ENCODE measurements around the gene ARHGAP30. TPM values are rescaled to one million over a fixed set of nuclear protein-coding genes. Genes with fewer than 3 reads are reported as not detected.
"Not testable (repeated sequence)": the region's sequence is repeated elsewhere in the genome, so short reads cannot be mapped to it uniquely, and the experiment has no call there.

The ARHGAP30 gene
- total RNA-seq, 1 donor from 2014 or later, result not detected

- DNase-seq (ENCODE audit: low read depth), result no peak
Measured at GRCh38 chr1:161073474-161074121, 3.9 kb upstream of the ARHGAP30 start.

DNA sequence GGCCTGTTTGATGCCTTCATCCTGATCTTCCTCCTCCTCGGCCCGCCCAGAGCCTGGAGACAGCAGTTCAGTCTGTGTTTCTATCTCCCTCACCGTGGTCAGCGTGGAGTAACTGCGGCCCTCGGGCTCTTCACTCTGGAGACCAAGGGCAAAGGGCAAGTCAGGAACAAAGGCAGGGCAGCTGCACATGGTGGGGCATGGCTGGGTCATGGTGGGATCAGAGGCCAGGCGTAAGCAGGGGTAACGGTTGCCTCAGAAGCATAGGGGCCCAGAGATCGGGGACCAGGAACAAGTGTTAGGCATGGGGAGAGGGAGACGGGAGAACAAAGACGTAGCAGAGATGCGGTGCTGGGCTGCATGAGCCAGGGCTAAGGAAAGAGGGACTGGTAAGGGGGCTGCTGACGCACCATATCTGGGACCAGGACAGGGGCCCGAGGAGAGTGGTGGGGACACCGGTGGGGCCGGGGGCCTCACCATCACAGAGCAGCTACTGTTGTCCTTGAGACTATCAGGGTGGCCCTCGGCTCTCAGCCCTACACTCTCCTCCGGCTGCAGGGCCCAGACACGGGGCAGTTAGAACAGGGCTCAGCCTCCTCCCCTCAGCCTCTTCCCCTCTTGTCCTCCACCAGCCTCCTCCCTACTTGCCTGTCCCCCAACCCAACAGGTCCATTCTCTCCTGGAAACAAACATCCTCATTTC lies 3.2 kb upstream of the ARHGAP30 start:
- no peak for DNase-seq (ENCODE audit: low read depth)

DNA sequence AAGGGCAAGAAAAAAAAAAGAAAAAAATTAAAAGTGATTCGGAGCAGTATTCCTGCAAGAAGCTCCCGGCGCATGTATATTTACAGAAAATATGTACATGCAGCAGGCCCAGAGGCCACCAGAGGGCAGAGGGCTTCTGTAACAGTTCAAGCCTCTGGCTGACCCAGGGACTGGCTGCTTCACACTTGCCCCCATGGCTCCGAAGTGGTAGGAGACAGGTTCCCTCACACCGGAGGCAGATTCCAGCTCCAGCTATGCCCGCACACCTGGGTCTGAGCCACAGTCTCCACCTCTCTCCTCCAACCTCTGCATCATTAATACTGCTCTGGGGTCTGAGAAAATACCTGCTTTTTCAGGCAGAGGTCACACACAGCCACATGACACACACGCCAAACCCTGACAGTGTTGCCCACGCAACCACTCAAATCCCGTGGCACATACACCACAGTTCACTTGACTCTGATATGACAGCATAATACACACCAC lies 2.2 kb upstream of the ARHGAP30 start:
- DNase-seq (ENCODE audit: low read depth), result peak; percentile 40

- DNase-seq (ENCODE audit: low read depth), result no peak
Measured at GRCh38 chr1:161070761-161071160, 1.1 kb upstream of the ARHGAP30 start.

DNA sequence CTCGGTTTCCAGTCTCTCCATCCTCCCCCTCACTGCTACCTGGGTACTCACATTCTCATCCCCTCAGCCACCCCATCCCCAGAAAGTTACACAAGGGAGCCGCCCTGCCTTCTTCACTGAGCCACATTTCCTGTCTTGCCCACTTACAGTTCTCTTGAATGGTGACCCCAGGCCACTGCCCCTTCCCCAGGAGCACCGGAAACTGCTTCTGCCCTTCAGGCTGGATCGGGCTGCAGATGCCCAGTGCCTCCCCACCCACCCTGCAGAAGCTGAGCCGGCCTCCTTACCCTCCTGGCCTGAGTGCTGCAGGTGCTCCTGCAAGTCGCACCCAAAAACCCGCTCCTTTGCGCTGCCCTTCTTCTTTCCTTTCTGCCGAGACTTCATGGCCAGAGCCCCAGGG lies 450 bp downstream of the ARHGAP30 start:
- DNase-seq (ENCODE audit: low read depth), result no peak

DNA sequence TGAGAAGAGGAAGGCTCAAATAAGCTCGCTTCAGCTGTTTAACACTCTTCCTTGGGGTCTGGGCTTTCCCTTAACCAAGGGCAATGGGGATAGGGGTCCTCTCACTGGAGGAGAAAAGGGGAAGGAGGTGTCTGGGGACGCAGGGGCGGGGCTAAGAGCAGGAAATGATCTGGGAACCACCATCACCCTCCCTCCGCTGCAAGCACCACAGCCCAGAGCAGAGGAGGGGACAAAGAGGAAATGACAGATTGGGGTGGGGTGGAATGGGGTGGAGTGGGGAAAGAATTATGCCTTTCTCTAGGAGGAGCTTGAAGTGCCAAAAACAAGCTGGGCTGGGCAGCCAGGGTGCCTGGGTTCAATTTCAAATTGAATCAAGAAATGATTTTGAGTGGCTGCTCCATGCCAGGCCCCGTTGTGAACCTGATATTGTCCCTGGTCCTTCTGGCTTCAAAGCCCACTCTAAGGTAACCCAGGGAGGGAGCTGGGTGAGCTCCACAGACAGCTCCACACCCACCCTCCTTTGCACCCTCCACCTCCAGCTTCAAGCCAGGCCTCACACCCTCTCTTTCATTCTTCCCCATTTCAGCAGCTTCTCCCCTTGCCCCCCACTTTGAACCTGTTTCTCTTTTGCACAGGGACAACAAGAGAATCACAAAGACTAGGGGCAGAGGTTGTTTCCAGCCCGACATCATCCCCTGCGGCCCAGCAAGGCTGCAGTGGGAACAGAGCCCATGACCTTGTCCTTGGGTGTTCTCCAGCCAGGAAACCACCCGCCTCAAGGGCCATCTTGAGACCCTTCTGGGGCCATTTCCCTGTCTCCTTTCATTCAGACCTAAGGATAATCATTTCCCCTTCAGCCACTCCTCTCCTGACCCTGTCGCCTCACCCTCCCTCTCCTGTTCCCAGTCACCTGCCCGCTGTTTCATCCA lies 1.1 kb downstream of the ARHGAP30 start:
- no peak for DNase-seq (ENCODE audit: low read depth)

DNA sequence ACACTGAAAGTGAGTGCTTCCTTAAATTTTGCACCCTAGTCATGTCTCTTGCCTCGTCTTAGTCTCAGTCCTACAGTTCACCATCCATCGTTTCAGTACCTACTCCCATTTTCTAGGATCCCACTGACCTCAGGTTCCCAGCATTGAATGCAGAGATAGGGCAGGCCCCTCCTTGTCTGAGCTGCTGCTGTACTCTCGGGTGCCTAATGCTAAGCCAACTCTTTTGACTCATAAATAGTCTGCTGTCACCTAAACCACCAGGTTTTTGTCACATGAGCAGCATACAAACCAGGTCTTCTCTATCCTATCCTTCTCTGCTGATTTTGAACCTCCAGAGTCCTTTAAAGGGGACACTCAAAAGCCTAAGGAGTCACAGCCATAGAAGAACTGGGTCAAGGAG lies 3.0 kb downstream of the ARHGAP30 start:
- no peak for DNase-seq (ENCODE audit: low read depth)

- not testable (repeated sequence) for DNase-seq (ENCODE audit: low read depth)
Measured at GRCh38 chr1:161065681-161066080, 4.0 kb downstream of the ARHGAP30 start.

DNA sequence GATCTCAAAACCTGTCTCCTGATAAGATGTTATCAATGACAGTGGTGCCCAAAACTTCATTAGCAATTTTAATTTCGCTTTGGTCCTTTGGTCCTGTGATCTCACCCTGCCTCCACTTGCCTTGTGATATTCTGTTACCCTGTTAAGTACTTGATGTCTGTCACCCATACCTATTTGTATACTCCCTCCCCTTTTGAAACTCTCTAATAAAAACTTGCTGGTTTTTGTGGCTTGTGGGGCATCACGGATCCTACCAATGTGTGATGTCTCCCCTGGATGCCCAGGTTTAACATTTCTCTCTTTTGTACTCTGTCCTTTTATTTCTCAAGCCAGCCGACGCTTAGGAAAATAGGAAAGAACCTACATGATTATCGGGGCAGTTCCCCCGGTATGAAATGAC lies 5.8 kb downstream of the ARHGAP30 start:
- DNase-seq (ENCODE audit: low read depth), result not testable (repeated sequence)

- no peak for DNase-seq (ENCODE audit: low read depth)
Measured at GRCh38 chr1:161061419-161061818, 8.3 kb downstream of the ARHGAP30 start.

DNA sequence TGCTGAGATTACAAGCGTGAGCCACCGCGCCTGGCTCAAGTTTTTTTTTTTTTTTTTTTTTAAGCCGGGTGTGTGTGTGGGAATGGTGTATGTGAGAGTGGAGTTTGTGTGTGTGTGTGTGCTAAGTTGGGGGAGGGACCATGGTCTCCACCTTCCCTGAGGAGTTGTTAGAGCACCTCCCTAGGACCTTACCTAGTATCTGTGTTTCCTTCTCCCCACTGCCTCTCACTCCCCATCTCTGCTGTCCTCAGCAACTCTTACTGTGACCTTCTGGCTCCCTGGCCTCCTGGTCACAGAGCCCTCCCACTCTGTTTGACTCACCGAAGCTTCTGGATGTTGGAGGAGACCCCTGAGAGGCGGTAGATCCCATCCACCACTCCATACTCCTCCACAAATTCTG lies 10.4 kb downstream of the ARHGAP30 start:
- no peak for DNase-seq (ENCODE audit: low read depth)

GRCh38 chr1:161054805-161055204 lies 14.9 kb downstream of the ARHGAP30 start:
- no peak for DNase-seq (ENCODE audit: low read depth)

DNA sequence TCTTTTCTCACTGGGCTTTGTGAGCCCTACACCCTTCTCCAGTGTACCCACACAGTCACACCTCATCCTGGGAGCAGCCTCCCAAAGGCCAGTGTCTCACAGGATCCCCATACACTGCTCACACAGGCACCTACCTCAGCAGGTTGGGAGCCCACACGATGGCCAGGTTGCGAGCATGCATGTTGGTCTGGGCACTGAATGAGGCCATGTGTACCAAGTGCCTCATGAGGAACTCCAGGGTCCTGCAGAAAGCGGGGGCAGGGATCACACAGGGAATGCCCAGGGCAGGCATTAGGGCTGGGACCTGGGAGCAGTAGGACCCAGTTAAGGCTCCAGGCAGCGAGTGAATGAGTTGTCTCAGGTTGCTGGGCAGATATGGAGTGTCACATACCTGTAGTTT lies 15.5 kb downstream of the ARHGAP30 start:
- no peak for DNase-seq (ENCODE audit: low read depth)

DNA sequence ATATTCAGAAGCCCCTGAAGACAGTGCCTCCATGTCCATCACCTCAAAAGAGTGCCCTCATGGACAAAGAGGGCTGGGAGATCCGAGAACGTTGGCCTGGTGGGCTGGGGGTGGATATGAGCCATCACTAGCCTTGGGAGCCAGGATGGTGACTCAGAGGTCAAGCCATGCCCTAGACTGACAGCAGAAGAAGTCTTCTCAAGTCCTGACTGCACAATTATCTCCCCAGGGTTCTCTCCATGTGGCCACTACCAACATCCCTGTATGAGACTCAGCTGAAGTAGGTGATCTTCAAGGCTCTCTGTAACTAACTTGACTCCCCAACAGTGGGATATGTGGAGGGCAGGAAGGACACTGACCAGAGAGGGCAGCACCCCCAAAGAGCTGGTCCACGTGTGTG lies 16.8 kb downstream of the ARHGAP30 start:
- no peak for DNase-seq (ENCODE audit: low read depth)

DNA sequence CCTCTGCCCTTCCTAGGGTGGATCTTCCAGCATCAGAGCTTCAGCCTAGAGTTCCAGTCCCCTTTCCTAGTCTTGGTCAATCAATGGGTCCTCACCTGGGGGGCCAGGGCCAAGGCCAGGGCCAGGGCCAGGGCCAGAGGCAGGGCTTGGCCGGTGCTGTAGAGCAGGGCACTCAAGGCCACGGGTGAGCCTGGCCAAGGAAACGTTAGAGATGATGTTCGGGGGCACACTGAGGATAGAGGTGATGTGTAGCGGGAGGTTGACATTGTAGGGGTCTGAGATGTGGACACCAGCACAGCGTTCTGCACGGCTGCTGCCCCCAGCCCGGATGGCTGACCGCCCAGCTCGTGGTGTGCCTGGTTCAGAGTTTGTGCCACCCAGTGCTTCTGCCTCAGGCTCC lies 18.5 kb downstream of the ARHGAP30 start:
- DNase-seq (ENCODE audit: low read depth), result no peak

- no peak for DNase-seq (ENCODE audit: low read depth)
Measured at GRCh38 chr1:161048949-161049722, 20.6 kb downstream of the ARHGAP30 start.

DNA sequence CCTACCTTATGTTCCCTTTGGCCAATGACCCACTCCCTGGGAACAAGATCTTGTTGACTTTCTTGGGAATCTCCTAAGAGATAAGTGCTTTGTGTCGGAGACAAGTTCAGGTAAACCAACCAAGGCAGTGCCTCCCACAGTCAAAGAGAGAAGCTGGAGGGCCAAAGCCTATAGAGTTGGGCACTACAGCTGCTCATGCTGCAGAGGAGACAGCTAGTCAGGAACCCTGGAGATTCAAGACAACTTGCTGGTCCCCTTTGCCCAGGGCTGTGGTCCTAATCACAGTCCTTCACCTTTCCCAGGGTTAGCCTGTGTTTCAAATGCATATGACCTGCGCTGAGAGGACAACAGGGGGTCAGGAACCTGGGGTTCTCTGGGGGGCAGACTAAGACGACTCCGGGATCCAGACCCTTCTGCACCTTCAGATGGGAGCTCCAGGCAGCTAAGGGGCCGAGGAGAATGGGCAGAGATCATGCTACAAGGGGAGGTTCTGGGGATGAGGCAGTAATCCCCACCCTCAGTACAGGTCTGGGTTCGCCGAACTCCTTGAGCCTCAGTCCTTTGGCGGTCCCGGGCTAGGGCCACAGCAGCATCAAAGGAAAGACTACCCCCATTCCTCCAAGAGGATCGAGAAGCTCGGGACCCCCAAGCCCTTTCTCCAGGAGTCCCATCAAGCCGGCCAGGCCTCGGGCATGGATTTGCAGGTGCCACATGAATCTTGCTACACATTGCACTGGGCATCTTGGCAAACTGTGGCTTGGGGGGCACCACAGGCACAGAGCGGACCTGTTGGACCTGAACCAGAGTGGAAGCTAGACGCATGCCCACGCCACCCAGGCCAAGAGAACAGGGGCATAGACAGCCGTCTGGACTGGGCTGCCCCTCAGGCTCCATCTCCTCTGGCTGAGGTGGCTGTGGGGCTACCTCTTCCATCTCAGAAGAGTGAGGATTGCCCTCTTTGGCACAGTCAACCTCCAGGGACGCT lies 22.0 kb downstream of the ARHGAP30 start:
- no peak for DNase-seq (ENCODE audit: low read depth)

DNA sequence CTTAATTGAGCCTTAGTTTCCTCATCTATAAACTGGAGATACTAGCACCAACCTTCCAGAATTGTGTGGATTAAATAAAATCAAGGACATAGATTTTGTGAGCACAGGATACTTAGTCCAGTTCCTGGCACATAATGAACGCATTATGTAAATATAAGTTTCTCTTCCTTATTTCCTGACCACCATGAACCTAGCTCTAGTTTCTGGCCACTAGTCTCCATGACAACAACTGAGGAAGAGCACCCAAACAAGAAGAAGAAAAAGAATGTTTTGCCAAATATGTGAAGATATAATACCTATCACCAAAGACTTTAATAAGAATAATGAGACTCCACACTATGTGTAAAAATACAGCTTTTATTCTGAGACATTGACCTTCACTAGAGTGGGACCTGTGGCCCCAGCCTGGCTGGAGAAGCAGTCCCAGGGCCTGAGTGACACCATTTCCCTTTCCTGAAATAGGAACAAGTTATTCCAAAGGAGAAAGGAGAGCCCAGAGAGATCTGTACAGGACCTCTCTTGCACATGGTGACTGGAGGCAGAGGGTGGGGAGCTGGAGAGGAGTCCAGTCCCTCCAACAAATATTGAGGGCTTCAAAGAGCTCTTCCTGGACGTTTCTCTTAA lies 23.0 kb downstream of the ARHGAP30 start:
- DNase-seq (ENCODE audit: low read depth), result no peak

Measured in myocyte (in vitro differentiated cells).